HCT116 (cell line): Measurements from ENCODE around the gene FCRL2. TPM values are rescaled to one million over a fixed set of nuclear protein-coding genes. Genes with fewer than 3 reads are reported as not detected.

Experiments
- ATAC-seq: fragments of 200-7000 bp; cut with Tn5 transposase; 2 replicates; pipeline ENCODE4 v1.9.1; 2020; ENCODE audit warnings: mild to moderate bottlenecking, moderate library complexity
- BruUV-seq: library from RNA; stranded (reverse); fragments of 400-500 nt; replicated peaks from 2 replicates; lab custom pipeline; 2021; lab: Mats Ljungman, UMichigan
- CTCF ChIA-PET: fragments of 300-600 bp; sonication (Branson Sonifier 250); formaldehyde crosslinking; loops from one replicate; lab custom pipeline; 2021; ENCODE audit warnings: antibody characterized with exemption; lab: Charles Lee
- POLR2A ChIA-PET: fragments of 300-600, 350-600 bp; sonication (Branson Sonifier 250); formaldehyde crosslinking; loops from one replicate; lab custom pipeline; 2021; ENCODE audit warnings: antibody characterized with exemption; lab: Charles Lee
- RAD21 ChIA-PET, 2 experiments: fragments of 300-600 bp; sonication (Branson Sonifier 250); formaldehyde crosslinking; loops; one replicate each; lab custom pipeline; 2023; ENCODE audit warnings: low total read pairs in 2 of 2; ENCODE audit not compliant: uncharacterized antibody in 2 of 2, unreplicated experiment in 2 of 2, low non-redundant PET in 1 of 2; lab: Charles Lee
- DNase-seq: peaks from one replicate; pipeline ENCODE4 v3.0.0-alpha.2; 2010; ENCODE audit warnings: low read depth, low spot score
- H2AFZ ChIP-seq: fragments of 200-600 bp; shearing (Covaris generic), sonication (generic); 2 replicates; pipeline ENCODE4 v1.6.1; 2017; ENCODE audit warnings: low read depth, mixed run types, mixed read lengths, antibody characterized with exemption, low read length; ENCODE audit not compliant: poor library complexity, severe bottlenecking
- H3K27ac ChIP-seq: 2 replicates; pipeline ENCODE4 v1.5.1; 2012; ENCODE audit warnings: low read depth, low read length
- H3K27me3 ChIP-seq: fragments of 200-600 bp; sonication (generic); 2 replicates; pipeline ENCODE4 v1.6.1; 2016; ENCODE audit warnings: mixed run types, low read length, mixed read lengths; ENCODE audit not compliant: insufficient read depth
- H3K36me3 ChIP-seq, 2 experiments: fragments of 200-500 bp in 1 of 2; fragments of 200-600 bp in 1 of 2; sonication (Bioruptor generic) in 1 of 2; sonication (generic) in 1 of 2; 2 replicates each; pipeline versions ENCODE4 v1.5.1 to v1.6.1; 2014 to 2016; ENCODE audit warnings: low read length in 2 of 2, inconsistent platforms in 1 of 2, mixed read lengths in 1 of 2, mixed run types in 1 of 2; ENCODE audit not compliant: insufficient read depth in 2 of 2, control insufficient read depth in 1 of 2
- H3K4me1 ChIP-seq, 2 experiments: fragments of 200-600 bp in 1 of 2; sonication (generic) in 1 of 2; 2 replicates each; pipeline versions ENCODE4 v1.5.1 to v1.6.1; 2012 to 2017; ENCODE audit warnings: low read length in 2 of 2, inconsistent platforms in 1 of 2, mild to moderate bottlenecking in 1 of 2, mixed read lengths in 1 of 2, mixed run types in 1 of 2, moderate library complexity in 1 of 2; ENCODE audit not compliant: insufficient read depth in 2 of 2, control insufficient read depth in 1 of 2
- H3K4me2 ChIP-seq: fragments of 200-600 bp; sonication (generic); 2 replicates; pipeline ENCODE4 v1.6.1; 2017; ENCODE audit warnings: mixed run types, low read length, mixed read lengths
- H3K4me3 ChIP-seq, 2 experiments: fragments of 200-600 bp in 1 of 2; sonication (generic) in 1 of 2; replicated peaks in 1 of 2; 2 replicates each; pipeline ENCODE4 v1.5.1; 2011 to 2016; ENCODE audit warnings: low read length in 2 of 2, control low read depth in 1 of 2, low read depth in 1 of 2, mild to moderate bottlenecking in 1 of 2, mixed read lengths in 1 of 2, mixed run types in 1 of 2
- H3K79me2 ChIP-seq: fragments of 200-600 bp; sonication (generic); 2 replicates; pipeline ENCODE4 v1.6.1; 2017; ENCODE audit warnings: mild to moderate bottlenecking, mixed run types, low read length, moderate library complexity, mixed read lengths; ENCODE audit not compliant: insufficient read depth
- H3K9ac ChIP-seq: fragments of 200-600 bp; sonication (generic); 2 replicates; pipeline ENCODE4 v1.6.1; 2016; ENCODE audit warnings: low read length, mixed read lengths
- H3K9me2 ChIP-seq: fragments of 200-600 bp; sonication (generic), shearing (Covaris generic); 2 replicates; pipeline ENCODE4 v1.6.1; 2017; ENCODE audit warnings: mixed run types, mild to moderate bottlenecking, moderate library complexity; ENCODE audit not compliant: insufficient read depth
- H3K9me3 ChIP-seq, 2 experiments: fragments of 200-500 bp in 1 of 2; fragments of 200-600 bp in 1 of 2; sonication (Bioruptor generic) in 1 of 2; sonication (generic) in 1 of 2; 2 replicates each; pipeline ENCODE4 v1.6.1; 2014 to 2017; ENCODE audit warnings: low read length in 2 of 2, mixed read lengths in 2 of 2, inconsistent platforms in 1 of 2, low read depth in 1 of 2, mild to moderate bottlenecking in 1 of 2, mixed run types in 1 of 2, moderate library complexity in 1 of 2; ENCODE audit not compliant: control insufficient read depth in 1 of 2, insufficient read depth in 1 of 2
- H4K20me1 ChIP-seq: fragments of 200-600 bp; sonication (generic), shearing (Covaris generic); 2 replicates; pipeline ENCODE4 v1.6.1; 2017; ENCODE audit warnings: mixed run types, mild to moderate bottlenecking, moderate library complexity; ENCODE audit not compliant: insufficient read depth
- CBX3 ChIP-seq: IDR thresholded peaks from 2 replicates; pipeline ENCODE4 v1.6.1; 2012; ENCODE audit warnings: low read depth
- CEBPB ChIP-seq: IDR thresholded peaks from 2 replicates; pipeline ENCODE4 v1.6.1; 2012; ENCODE audit warnings: low read depth
- EGR1 ChIP-seq: IDR thresholded peaks from 2 replicates; pipeline ENCODE4 v1.6.1; 2012; ENCODE audit warnings: low read depth
- ELF1 ChIP-seq: IDR thresholded peaks from 2 replicates; pipeline ENCODE4 v1.6.1; 2012; ENCODE audit warnings: low read depth, borderline replicate concordance
- EZH2 ChIP-seq: fragments of 200-600 bp; sonication (generic); IDR thresholded peaks from 2 replicates; pipeline ENCODE4 v1.6.1; 2017; ENCODE audit warnings: antibody characterized with exemption, mixed run types
- EZH2phosphoT487 ChIP-seq: fragments of 200-600 bp; IDR thresholded peaks from 2 replicates; pipeline ENCODE4 v1.6.1; 2018; ENCODE audit warnings: antibody characterized with exemption, borderline replicate concordance
- FOSL1 ChIP-seq: IDR thresholded peaks from 2 replicates; pipeline ENCODE4 v1.6.1; 2012; ENCODE audit warnings: low read depth
- JUND ChIP-seq: IDR thresholded peaks from 2 replicates; pipeline ENCODE4 v1.6.1; 2012
- POLR2A ChIP-seq: IDR thresholded peaks from 2 replicates; pipeline ENCODE4 v1.7.0; 2011; ENCODE audit warnings: borderline replicate concordance; ENCODE audit not compliant: insufficient read depth, insufficient read length; ENCODE audit errors: extremely low read depth
- POLR2AphosphoS5 ChIP-seq: IDR thresholded peaks from 2 replicates; pipeline ENCODE4 v1.6.1; 2011; ENCODE audit warnings: mild to moderate bottlenecking, low read depth, low read length, moderate library complexity
- RAD21 ChIP-seq: IDR thresholded peaks from 2 replicates; pipeline ENCODE4 v1.6.1; 2012; ENCODE audit warnings: low read depth, mild to moderate bottlenecking
- SP1 ChIP-seq: IDR thresholded peaks from 2 replicates; pipeline ENCODE4 v1.6.1; 2012; ENCODE audit warnings: low read depth
- SRF ChIP-seq: IDR thresholded peaks from 2 replicates; pipeline ENCODE4 v1.6.1; 2012; ENCODE audit warnings: low read depth
- TCF7L2 ChIP-seq: IDR thresholded peaks from 2 replicates; pipeline ENCODE4 v1.7.0; 2011; ENCODE audit warnings: borderline replicate concordance, inconsistent platforms; ENCODE audit not compliant: insufficient read depth, insufficient read length; ENCODE audit errors: extremely low read depth
- YY1 ChIP-seq: IDR thresholded peaks from 2 replicates; pipeline ENCODE4 v1.6.1; 2011; ENCODE audit warnings: low read length, low read depth, moderate library complexity, mild to moderate bottlenecking; ENCODE audit not compliant: insufficient replicate concordance; ENCODE audit errors: extremely low read depth
- ZNF274 ChIP-seq: fragments of 200-500 bp; sonication (Bioruptor generic); IDR thresholded peaks from 2 replicates; pipeline ENCODE4 v1.6.1; 2014; ENCODE audit warnings: mild to moderate bottlenecking, low read depth, low read length, inconsistent platforms
- intact Hi-C: fragments of 100-400 bp; cut with micrococcal nuclease; formaldehyde crosslinking; loops from 2 replicates; pipeline ENCODE4 v1.10.0; 2022
- total RNA-seq: library from RNA; stranded (reverse); gene quantifications from one replicate; pipeline ENCODE4 v1.2.1, GENCODE V29; 2021; ENCODE audit not compliant: unreplicated experiment
- TF ChIP-seq, protein P1 (sequence below): IDR thresholded peaks from 2 replicates; pipeline ENCODE4 v1.6.1; 2011; ENCODE audit warnings: mild to moderate bottlenecking, low read length, moderate library complexity; ENCODE audit not compliant: insufficient replicate concordance; ENCODE audit errors: extremely low read depth
- TF ChIP-seq, protein P2 (sequence below): IDR thresholded peaks from 2 replicates; pipeline ENCODE4 v1.6.1; 2012
- TF ChIP-seq, protein P3 (sequence below), 3 experiments: fragments of 200-600 bp in 1 of 3; sonication (generic) in 1 of 3; IDR thresholded peaks in 2 of 3; conservative IDR thresholded peaks in 1 of 3; 2 replicates each; pipeline ENCODE4 v1.5.1; 2012 to 2017; ENCODE audit warnings: low read depth in 2 of 3, low read length in 2 of 3, antibody characterized with exemption in 1 of 3, borderline replicate concordance in 1 of 3, control low read depth in 1 of 3, mild to moderate bottlenecking in 1 of 3, mixed read lengths in 1 of 3, mixed run types in 1 of 3, moderate library complexity in 1 of 3; ENCODE audit not compliant: insufficient read depth in 1 of 3

Gene FCRL2
- total RNA-seq, 1 experiment from 2014 or later = not detected

DNA sequence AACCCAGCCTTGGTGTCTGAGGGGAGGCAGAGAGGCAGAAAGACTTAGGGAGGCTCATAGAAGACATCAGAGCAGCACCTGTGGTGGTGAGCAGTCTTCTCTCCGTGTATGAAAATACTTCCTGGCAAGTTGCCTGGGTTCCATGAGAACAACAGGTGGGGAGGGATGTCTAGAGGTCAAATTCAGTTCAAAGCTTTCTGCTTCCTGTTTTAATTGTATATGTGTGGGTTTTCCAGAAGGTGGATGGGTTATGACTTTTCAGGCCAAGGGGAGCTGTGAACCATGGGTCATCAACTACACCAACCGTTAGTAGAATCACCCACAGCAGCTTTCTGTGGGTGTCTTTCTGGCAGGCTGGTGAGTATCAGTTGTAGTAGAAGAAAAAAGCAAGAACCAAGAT, 4.1 kb upstream of the FCRL2 start:
- ATAC-seq = no peak
- ChIA-PET POLR2A (no interaction called here), CTCF (no interaction called here)

More for the DNA sequence above, 4.1 kb upstream of the FCRL2 start:
- no peaks in the 10 kb centered on the region for H4K20me1 ChIP-seq
- RAD21 ChIA-PET = no interaction called here
- H2AFZ ChIP-seq = no peak overlapping the region
- BruUV-seq = no TSS peak
- H3K4me2 ChIP-seq = no peak overlapping the region
- intact Hi-C loops = no loop called here
- no peaks in the 10 kb centered on the region for H3K9me2 ChIP-seq
- TF ChIP-seq POLR2AphosphoS5 = no peak
- TF ChIP-seq SP1 = no peak
- TF ChIP-seq SRF = no peak
- no peak for TF ChIP-seq POLR2A
- no peak for TF ChIP-seq EZH2phosphoT487
- no peak for TF ChIP-seq YY1
- TF ChIP-seq TCF7L2 = no peak
- TF ChIP-seq JUND = no peak
- TF ChIP-seq, protein P1, sequence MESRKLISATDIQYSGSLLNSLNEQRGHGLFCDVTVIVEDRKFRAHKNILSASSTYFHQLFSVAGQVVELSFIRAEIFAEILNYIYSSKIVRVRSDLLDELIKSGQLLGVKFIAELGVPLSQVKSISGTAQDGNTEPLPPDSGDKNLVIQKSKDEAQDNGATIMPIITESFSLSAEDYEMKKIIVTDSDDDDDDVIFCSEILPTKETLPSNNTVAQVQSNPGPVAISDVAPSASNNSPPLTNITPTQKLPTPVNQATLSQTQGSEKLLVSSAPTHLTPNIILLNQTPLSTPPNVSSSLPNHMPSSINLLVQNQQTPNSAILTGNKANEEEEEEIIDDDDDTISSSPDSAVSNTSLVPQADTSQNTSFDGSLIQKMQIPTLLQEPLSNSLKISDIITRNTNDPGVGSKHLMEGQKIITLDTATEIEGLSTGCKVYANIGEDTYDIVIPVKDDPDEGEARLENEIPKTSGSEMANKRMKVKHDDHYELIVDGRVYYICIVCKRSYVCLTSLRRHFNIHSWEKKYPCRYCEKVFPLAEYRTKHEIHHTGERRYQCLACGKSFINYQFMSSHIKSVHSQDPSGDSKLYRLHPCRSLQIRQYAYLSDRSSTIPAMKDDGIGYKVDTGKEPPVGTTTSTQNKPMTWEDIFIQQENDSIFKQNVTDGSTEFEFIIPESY = no peak
- TF ChIP-seq, protein P2, sequence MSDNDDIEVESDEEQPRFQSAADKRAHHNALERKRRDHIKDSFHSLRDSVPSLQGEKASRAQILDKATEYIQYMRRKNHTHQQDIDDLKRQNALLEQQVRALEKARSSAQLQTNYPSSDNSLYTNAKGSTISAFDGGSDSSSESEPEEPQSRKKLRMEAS = no peak
- TF ChIP-seq, protein P3, sequence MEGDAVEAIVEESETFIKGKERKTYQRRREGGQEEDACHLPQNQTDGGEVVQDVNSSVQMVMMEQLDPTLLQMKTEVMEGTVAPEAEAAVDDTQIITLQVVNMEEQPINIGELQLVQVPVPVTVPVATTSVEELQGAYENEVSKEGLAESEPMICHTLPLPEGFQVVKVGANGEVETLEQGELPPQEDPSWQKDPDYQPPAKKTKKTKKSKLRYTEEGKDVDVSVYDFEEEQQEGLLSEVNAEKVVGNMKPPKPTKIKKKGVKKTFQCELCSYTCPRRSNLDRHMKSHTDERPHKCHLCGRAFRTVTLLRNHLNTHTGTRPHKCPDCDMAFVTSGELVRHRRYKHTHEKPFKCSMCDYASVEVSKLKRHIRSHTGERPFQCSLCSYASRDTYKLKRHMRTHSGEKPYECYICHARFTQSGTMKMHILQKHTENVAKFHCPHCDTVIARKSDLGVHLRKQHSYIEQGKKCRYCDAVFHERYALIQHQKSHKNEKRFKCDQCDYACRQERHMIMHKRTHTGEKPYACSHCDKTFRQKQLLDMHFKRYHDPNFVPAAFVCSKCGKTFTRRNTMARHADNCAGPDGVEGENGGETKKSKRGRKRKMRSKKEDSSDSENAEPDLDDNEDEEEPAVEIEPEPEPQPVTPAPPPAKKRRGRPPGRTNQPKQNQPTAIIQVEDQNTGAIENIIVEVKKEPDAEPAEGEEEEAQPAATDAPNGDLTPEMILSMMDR (IDR thresholded peaks at IDR 0.05 in 2 of 3, conservative IDR thresholded peaks at IDR 0.05 in 1 of 3; ENCODE audit: borderline replicate concordance in 1 of 3, insufficient read depth in 1 of 3, low read depth in 2 of 3, low read length in 2 of 3) = no peak
- no peak for TF ChIP-seq ELF1
- TF ChIP-seq CBX3 = no peak
- TF ChIP-seq FOSL1 = no peak
- no peak for TF ChIP-seq EGR1
- no peak for TF ChIP-seq CEBPB
- TF ChIP-seq EZH2 = no peak
- TF ChIP-seq ZNF274 = no peak
- TF ChIP-seq RAD21 = no peak
- H3K27ac ChIP-seq = no peak overlapping the region
- DNase-seq = no peak
- no peaks in the 10 kb centered on the region for H3K27me3 ChIP-seq
- H3K79me2 ChIP-seq = no peaks in the 10 kb centered on the region
- H3K36me3 ChIP-seq = no peaks in the 10 kb centered on the region
- no peaks in the 10 kb centered on the region for H3K9me3 ChIP-seq
- H3K4me1 ChIP-seq = no peaks in the 10 kb centered on the region
- no peak overlapping the region for H3K4me3 ChIP-seq
- H3K9ac ChIP-seq = no peak overlapping the region
